HCT116 (cell line): ENCODE measurements around the gene DENND1A. TPM values are rescaled to one million over a fixed set of nuclear protein-coding genes. Genes with fewer than 3 reads are reported as not detected.

ENCODE experiments used
- ATAC-seq: fragments of 200-7000 bp; cut with Tn5 transposase; 2 replicates; pipeline ENCODE4 v1.9.1; 2020; ENCODE audit warnings: mild to moderate bottlenecking, moderate library complexity
- BruUV-seq: library from RNA; stranded (reverse); fragments of 400-500 nt; replicated peaks from 2 replicates; lab custom pipeline; 2021; lab: Mats Ljungman, UMichigan
- CTCF ChIA-PET: fragments of 300-600 bp; sonication (Branson Sonifier 250); formaldehyde crosslinking; loops from one replicate; lab custom pipeline; 2021; ENCODE audit warnings: antibody characterized with exemption; lab: Charles Lee
- POLR2A ChIA-PET: fragments of 300-600, 350-600 bp; sonication (Branson Sonifier 250); formaldehyde crosslinking; loops from one replicate; lab custom pipeline; 2021; ENCODE audit warnings: antibody characterized with exemption; lab: Charles Lee
- RAD21 ChIA-PET, 2 experiments: fragments of 300-600 bp; sonication (Branson Sonifier 250); formaldehyde crosslinking; loops; one replicate each; lab custom pipeline; 2023; ENCODE audit warnings: low total read pairs in 2 of 2; ENCODE audit not compliant: uncharacterized antibody in 2 of 2, unreplicated experiment in 2 of 2, low non-redundant PET in 1 of 2; lab: Charles Lee
- DNase-seq: peaks from one replicate; pipeline ENCODE4 v3.0.0-alpha.2; 2010; ENCODE audit warnings: low read depth, low spot score
- H2AFZ ChIP-seq: fragments of 200-600 bp; shearing (Covaris generic), sonication (generic); 2 replicates; pipeline ENCODE4 v1.6.1; 2017; ENCODE audit warnings: low read depth, mixed run types, mixed read lengths, antibody characterized with exemption, low read length; ENCODE audit not compliant: poor library complexity, severe bottlenecking
- H3K27ac ChIP-seq: 2 replicates; pipeline ENCODE4 v1.5.1; 2012; ENCODE audit warnings: low read depth, low read length
- H3K27me3 ChIP-seq: fragments of 200-600 bp; sonication (generic); 2 replicates; pipeline ENCODE4 v1.6.1; 2016; ENCODE audit warnings: mixed run types, low read length, mixed read lengths; ENCODE audit not compliant: insufficient read depth
- H3K36me3 ChIP-seq, 2 experiments: fragments of 200-500 bp in 1 of 2; fragments of 200-600 bp in 1 of 2; sonication (Bioruptor generic) in 1 of 2; sonication (generic) in 1 of 2; 2 replicates each; pipeline versions ENCODE4 v1.5.1 to v1.6.1; 2014 to 2016; ENCODE audit warnings: low read length in 2 of 2, inconsistent platforms in 1 of 2, mixed read lengths in 1 of 2, mixed run types in 1 of 2; ENCODE audit not compliant: insufficient read depth in 2 of 2, control insufficient read depth in 1 of 2
- H3K4me1 ChIP-seq, 2 experiments: fragments of 200-600 bp in 1 of 2; sonication (generic) in 1 of 2; 2 replicates each; pipeline versions ENCODE4 v1.5.1 to v1.6.1; 2012 to 2017; ENCODE audit warnings: low read length in 2 of 2, inconsistent platforms in 1 of 2, mild to moderate bottlenecking in 1 of 2, mixed read lengths in 1 of 2, mixed run types in 1 of 2, moderate library complexity in 1 of 2; ENCODE audit not compliant: insufficient read depth in 2 of 2, control insufficient read depth in 1 of 2
- H3K4me2 ChIP-seq: fragments of 200-600 bp; sonication (generic); 2 replicates; pipeline ENCODE4 v1.6.1; 2017; ENCODE audit warnings: mixed run types, low read length, mixed read lengths
- H3K4me3 ChIP-seq, 2 experiments: fragments of 200-600 bp in 1 of 2; sonication (generic) in 1 of 2; replicated peaks in 1 of 2; 2 replicates each; pipeline ENCODE4 v1.5.1; 2011 to 2016; ENCODE audit warnings: low read length in 2 of 2, control low read depth in 1 of 2, low read depth in 1 of 2, mild to moderate bottlenecking in 1 of 2, mixed read lengths in 1 of 2, mixed run types in 1 of 2
- H3K79me2 ChIP-seq: fragments of 200-600 bp; sonication (generic); 2 replicates; pipeline ENCODE4 v1.6.1; 2017; ENCODE audit warnings: mild to moderate bottlenecking, mixed run types, low read length, moderate library complexity, mixed read lengths; ENCODE audit not compliant: insufficient read depth
- H3K9ac ChIP-seq: fragments of 200-600 bp; sonication (generic); 2 replicates; pipeline ENCODE4 v1.6.1; 2016; ENCODE audit warnings: low read length, mixed read lengths
- H3K9me2 ChIP-seq: fragments of 200-600 bp; sonication (generic), shearing (Covaris generic); 2 replicates; pipeline ENCODE4 v1.6.1; 2017; ENCODE audit warnings: mixed run types, mild to moderate bottlenecking, moderate library complexity; ENCODE audit not compliant: insufficient read depth
- H3K9me3 ChIP-seq, 2 experiments: fragments of 200-500 bp in 1 of 2; fragments of 200-600 bp in 1 of 2; sonication (Bioruptor generic) in 1 of 2; sonication (generic) in 1 of 2; 2 replicates each; pipeline ENCODE4 v1.6.1; 2014 to 2017; ENCODE audit warnings: low read length in 2 of 2, mixed read lengths in 2 of 2, inconsistent platforms in 1 of 2, low read depth in 1 of 2, mild to moderate bottlenecking in 1 of 2, mixed run types in 1 of 2, moderate library complexity in 1 of 2; ENCODE audit not compliant: control insufficient read depth in 1 of 2, insufficient read depth in 1 of 2
- H4K20me1 ChIP-seq: fragments of 200-600 bp; sonication (generic), shearing (Covaris generic); 2 replicates; pipeline ENCODE4 v1.6.1; 2017; ENCODE audit warnings: mixed run types, mild to moderate bottlenecking, moderate library complexity; ENCODE audit not compliant: insufficient read depth
- CEBPB ChIP-seq: IDR thresholded peaks from 2 replicates; pipeline ENCODE4 v1.6.1; 2012; ENCODE audit warnings: low read depth
- ELF1 ChIP-seq: IDR thresholded peaks from 2 replicates; pipeline ENCODE4 v1.6.1; 2012; ENCODE audit warnings: low read depth, borderline replicate concordance
- EZH2 ChIP-seq: fragments of 200-600 bp; sonication (generic); IDR thresholded peaks from 2 replicates; pipeline ENCODE4 v1.6.1; 2017; ENCODE audit warnings: antibody characterized with exemption, mixed run types
- FOSL1 ChIP-seq: IDR thresholded peaks from 2 replicates; pipeline ENCODE4 v1.6.1; 2012; ENCODE audit warnings: low read depth
- POLR2A ChIP-seq: IDR thresholded peaks from 2 replicates; pipeline ENCODE4 v1.7.0; 2011; ENCODE audit warnings: borderline replicate concordance; ENCODE audit not compliant: insufficient read depth, insufficient read length; ENCODE audit errors: extremely low read depth
- POLR2AphosphoS5 ChIP-seq: IDR thresholded peaks from 2 replicates; pipeline ENCODE4 v1.6.1; 2011; ENCODE audit warnings: mild to moderate bottlenecking, low read depth, low read length, moderate library complexity
- RAD21 ChIP-seq: IDR thresholded peaks from 2 replicates; pipeline ENCODE4 v1.6.1; 2012; ENCODE audit warnings: low read depth, mild to moderate bottlenecking
- YY1 ChIP-seq: IDR thresholded peaks from 2 replicates; pipeline ENCODE4 v1.6.1; 2011; ENCODE audit warnings: low read length, low read depth, moderate library complexity, mild to moderate bottlenecking; ENCODE audit not compliant: insufficient replicate concordance; ENCODE audit errors: extremely low read depth
- ZNF274 ChIP-seq: fragments of 200-500 bp; sonication (Bioruptor generic); IDR thresholded peaks from 2 replicates; pipeline ENCODE4 v1.6.1; 2014; ENCODE audit warnings: mild to moderate bottlenecking, low read depth, low read length, inconsistent platforms
- intact Hi-C: fragments of 100-400 bp; cut with micrococcal nuclease; formaldehyde crosslinking; loops from 2 replicates; pipeline ENCODE4 v1.10.0; 2022
- total RNA-seq: library from RNA; stranded (reverse); gene quantifications from one replicate; pipeline ENCODE4 v1.2.1, GENCODE V29; 2021; ENCODE audit not compliant: unreplicated experiment
- TF ChIP-seq, protein P1 (sequence below): IDR thresholded peaks from 2 replicates; pipeline ENCODE4 v1.6.1; 2012
- TF ChIP-seq, protein P2 (sequence below): IDR thresholded peaks from 2 replicates; pipeline ENCODE4 v1.6.1; 2011; ENCODE audit warnings: mild to moderate bottlenecking, low read length, moderate library complexity; ENCODE audit not compliant: insufficient replicate concordance; ENCODE audit errors: extremely low read depth
- TF ChIP-seq, protein P3 (sequence below), 3 experiments: fragments of 200-600 bp in 1 of 3; sonication (generic) in 1 of 3; IDR thresholded peaks in 2 of 3; conservative IDR thresholded peaks in 1 of 3; 2 replicates each; pipeline ENCODE4 v1.5.1; 2012 to 2017; ENCODE audit warnings: low read depth in 2 of 3, low read length in 2 of 3, antibody characterized with exemption in 1 of 3, borderline replicate concordance in 1 of 3, control low read depth in 1 of 3, mild to moderate bottlenecking in 1 of 3, mixed read lengths in 1 of 3, mixed run types in 1 of 3, moderate library complexity in 1 of 3; ENCODE audit not compliant: insufficient read depth in 1 of 3

DENND1A gene
- total RNA-seq, 1 experiment from 2014 or later, result 33.0 TPM

DNA sequence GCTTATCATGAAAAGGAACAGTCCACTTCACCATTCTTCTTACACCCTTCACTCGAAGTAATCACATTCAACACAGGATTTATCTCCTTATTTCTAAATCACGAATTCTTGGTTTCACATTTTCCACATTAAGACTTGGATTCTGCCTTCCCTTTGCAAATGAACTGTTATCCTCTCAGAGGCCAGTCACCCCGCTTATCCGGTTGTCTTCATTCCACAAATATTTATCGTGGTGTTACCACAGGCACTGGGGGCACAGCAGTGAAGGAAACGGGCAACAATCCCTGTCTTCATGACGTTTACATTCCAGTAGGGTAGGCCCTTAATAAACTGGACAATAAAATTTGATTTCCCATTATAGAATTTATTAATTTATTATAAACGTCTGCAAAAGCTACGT lies 284.2 kb downstream of the DENND1A start:
- POLR2A ChIA-PET, result no interaction called here
- H3K27ac ChIP-seq, result no peak overlapping the region
- H3K4me2 ChIP-seq, result no peak overlapping the region
- DNase-seq (no peak), ATAC-seq (no peak)
- TF ChIP-seq POLR2AphosphoS5 (no peak), EZH2 (no peak), ZNF274 (no peak), FOSL1 (no peak), RAD21 (no peak), POLR2A (no peak)
- TF ChIP-seq, protein P1, sequence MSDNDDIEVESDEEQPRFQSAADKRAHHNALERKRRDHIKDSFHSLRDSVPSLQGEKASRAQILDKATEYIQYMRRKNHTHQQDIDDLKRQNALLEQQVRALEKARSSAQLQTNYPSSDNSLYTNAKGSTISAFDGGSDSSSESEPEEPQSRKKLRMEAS, result no peak
- TF ChIP-seq, protein P2, sequence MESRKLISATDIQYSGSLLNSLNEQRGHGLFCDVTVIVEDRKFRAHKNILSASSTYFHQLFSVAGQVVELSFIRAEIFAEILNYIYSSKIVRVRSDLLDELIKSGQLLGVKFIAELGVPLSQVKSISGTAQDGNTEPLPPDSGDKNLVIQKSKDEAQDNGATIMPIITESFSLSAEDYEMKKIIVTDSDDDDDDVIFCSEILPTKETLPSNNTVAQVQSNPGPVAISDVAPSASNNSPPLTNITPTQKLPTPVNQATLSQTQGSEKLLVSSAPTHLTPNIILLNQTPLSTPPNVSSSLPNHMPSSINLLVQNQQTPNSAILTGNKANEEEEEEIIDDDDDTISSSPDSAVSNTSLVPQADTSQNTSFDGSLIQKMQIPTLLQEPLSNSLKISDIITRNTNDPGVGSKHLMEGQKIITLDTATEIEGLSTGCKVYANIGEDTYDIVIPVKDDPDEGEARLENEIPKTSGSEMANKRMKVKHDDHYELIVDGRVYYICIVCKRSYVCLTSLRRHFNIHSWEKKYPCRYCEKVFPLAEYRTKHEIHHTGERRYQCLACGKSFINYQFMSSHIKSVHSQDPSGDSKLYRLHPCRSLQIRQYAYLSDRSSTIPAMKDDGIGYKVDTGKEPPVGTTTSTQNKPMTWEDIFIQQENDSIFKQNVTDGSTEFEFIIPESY, result no peak
- BruUV-seq, result no TSS peak
- CTCF ChIA-PET, result no interaction called here
- no peaks in the 10 kb centered on the region for H3K36me3 ChIP-seq
- RAD21 ChIA-PET, result no interaction called here
- H3K4me1 ChIP-seq, result no peaks in the 10 kb centered on the region
- H3K79me2 ChIP-seq, result no peaks in the 10 kb centered on the region
- H3K9me3 ChIP-seq, result no peaks in the 10 kb centered on the region
- H3K9me2 ChIP-seq, result no peaks in the 10 kb centered on the region
- H4K20me1 ChIP-seq, result no peaks in the 10 kb centered on the region
- intact Hi-C loops, result no loop called here
- no peak overlapping the region for H3K9ac ChIP-seq
- no peaks in the 10 kb centered on the region for H3K27me3 ChIP-seq
- H2AFZ ChIP-seq, result no peak overlapping the region
- H3K4me3 ChIP-seq, result no peak overlapping the region

DNA sequence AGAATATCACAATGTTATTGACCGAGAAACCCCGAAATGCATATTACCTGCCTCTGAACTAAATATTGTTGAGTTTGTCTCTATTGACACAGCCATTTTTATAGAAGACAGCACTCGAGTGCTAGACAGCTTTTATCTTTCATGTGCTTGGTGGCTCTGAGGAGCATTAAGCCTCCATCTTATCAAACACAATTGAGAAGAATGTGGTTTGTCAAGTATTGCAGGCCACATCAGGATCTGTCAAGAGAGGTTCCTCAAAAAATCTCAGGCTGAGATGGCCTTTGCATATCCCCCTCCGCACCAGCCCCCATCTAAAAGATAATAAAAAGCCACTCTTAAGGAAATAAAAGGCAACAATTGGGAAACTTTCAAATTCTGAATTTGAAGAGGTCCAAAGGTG lies 284.8 kb downstream of the DENND1A start:
- intact Hi-C loops, result no loop called here
- ATAC-seq, result no peak
- no peaks in the 10 kb centered on the region for H4K20me1 ChIP-seq

More for the DNA sequence above, 284.8 kb downstream of the DENND1A start:
- no peak overlapping the region for H3K4me2 ChIP-seq
- no peak overlapping the region for H3K4me3 ChIP-seq
- no TSS peak for BruUV-seq
- no peak overlapping the region for H3K9ac ChIP-seq
- H3K27ac ChIP-seq, result no peak overlapping the region
- ChIA-PET POLR2A (no interaction called here), CTCF (no interaction called here), RAD21 (no interaction called here)
- no peaks in the 10 kb centered on the region for H3K27me3 ChIP-seq
- TF ChIP-seq ELF1 (no peak), ZNF274 (no peak), CEBPB (no peak), YY1 (no peak)
- TF ChIP-seq, protein P3, sequence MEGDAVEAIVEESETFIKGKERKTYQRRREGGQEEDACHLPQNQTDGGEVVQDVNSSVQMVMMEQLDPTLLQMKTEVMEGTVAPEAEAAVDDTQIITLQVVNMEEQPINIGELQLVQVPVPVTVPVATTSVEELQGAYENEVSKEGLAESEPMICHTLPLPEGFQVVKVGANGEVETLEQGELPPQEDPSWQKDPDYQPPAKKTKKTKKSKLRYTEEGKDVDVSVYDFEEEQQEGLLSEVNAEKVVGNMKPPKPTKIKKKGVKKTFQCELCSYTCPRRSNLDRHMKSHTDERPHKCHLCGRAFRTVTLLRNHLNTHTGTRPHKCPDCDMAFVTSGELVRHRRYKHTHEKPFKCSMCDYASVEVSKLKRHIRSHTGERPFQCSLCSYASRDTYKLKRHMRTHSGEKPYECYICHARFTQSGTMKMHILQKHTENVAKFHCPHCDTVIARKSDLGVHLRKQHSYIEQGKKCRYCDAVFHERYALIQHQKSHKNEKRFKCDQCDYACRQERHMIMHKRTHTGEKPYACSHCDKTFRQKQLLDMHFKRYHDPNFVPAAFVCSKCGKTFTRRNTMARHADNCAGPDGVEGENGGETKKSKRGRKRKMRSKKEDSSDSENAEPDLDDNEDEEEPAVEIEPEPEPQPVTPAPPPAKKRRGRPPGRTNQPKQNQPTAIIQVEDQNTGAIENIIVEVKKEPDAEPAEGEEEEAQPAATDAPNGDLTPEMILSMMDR (IDR thresholded peaks at IDR 0.05 in 2 of 3, conservative IDR thresholded peaks at IDR 0.05 in 1 of 3; ENCODE audit: borderline replicate concordance in 1 of 3, insufficient read depth in 1 of 3, low read depth in 2 of 3, low read length in 2 of 3), result no peak
- no peak for DNase-seq
- no peaks in the 10 kb centered on the region for H3K79me2 ChIP-seq
- H3K9me3 ChIP-seq, result no peaks in the 10 kb centered on the region
- no peak overlapping the region for H2AFZ ChIP-seq
- no peaks in the 10 kb centered on the region for H3K9me2 ChIP-seq
- no peaks in the 10 kb centered on the region for H3K4me1 ChIP-seq
- no peaks in the 10 kb centered on the region for H3K36me3 ChIP-seq
